A549 (cell line): ENCODE data around the gene TSHR. TPM values are rescaled to one million over a fixed set of nuclear protein-coding genes. Genes with fewer than 3 reads are reported as not detected.

Experiments
- ATAC-seq, 2 experiments: fragments of 200-7000 bp in 1 of 2; fragments of >200 bp in 1 of 2; cut with Nextera tagmentation in 1 of 2; cut with Tn5 transposase in 1 of 2; 3 replicates each; pipeline versions ENCODE4 v1.8.0 to v1.9.1; 2018 to 2020; ENCODE audit warnings: mild to moderate bottlenecking in 1 of 2, moderate library complexity in 1 of 2
- CTCF ChIA-PET: fragments of 300-600 bp; sonication (Branson Sonifier 250); formaldehyde crosslinking; extraction: SDS; loops from one replicate; lab custom pipeline; 2021; ENCODE audit warnings: antibody characterized with exemption, inconsistent platforms; lab: Yijun Ruan, JAX
- POLR2A ChIA-PET: fragments of 350-600 bp; formaldehyde crosslinking; extraction: SDS; loops from one replicate; lab custom pipeline; 2021; ENCODE audit warnings: antibody characterized with exemption, inconsistent platforms; lab: Yijun Ruan, JAX
- DNase-seq, 2 experiments: peaks; one replicate each; pipeline versions ENCODE4 v3.0.0 to v3.0.0-alpha.2; 2011 to 2016; ENCODE audit warnings: low read depth in 1 of 2, low spot score in 1 of 2
- FAIRE-seq: peaks from 2 replicates; lab custom pipeline; 2011; peaks lifted over from hg19 to GRCh38; lab: Jason Lieb, UNC
- H3K27ac ChIP-seq, 2 experiments: fragments of >200 bp; sonication (Bioruptor Twin); formaldehyde crosslinking; 3 replicates each; pipeline ENCODE4 v1.5.1; 2016 to 2017
- H3K4me1 ChIP-seq: fragments of >200 bp; sonication (Bioruptor Twin); formaldehyde crosslinking; 3 replicates; pipeline ENCODE4 v1.6.1; 2016
- H3K4me2 ChIP-seq: fragments of >200 bp; sonication (Bioruptor Twin); formaldehyde crosslinking; 3 replicates; pipeline ENCODE4 v1.6.1; 2016
- H3K4me3 ChIP-seq: fragments of >200 bp; sonication (Bioruptor Twin); formaldehyde crosslinking; 3 replicates; pipeline ENCODE4 v1.5.1; 2016
- H3K9me3 ChIP-seq: fragments of >200 bp; sonication (Bioruptor Twin); formaldehyde crosslinking; 3 replicates; pipeline ENCODE4 v1.6.1; 2016
- ATOH8 ChIP-seq: fragments of 250-450 bp; sonication (Bioruptor Pico); IDR thresholded peaks from 2 replicates; pipeline ENCODE4 v1.5.0; 2020; ENCODE audit warnings: low read depth, mild to moderate bottlenecking, moderate library complexity
- CBX8 ChIP-seq: fragments of 200-600 bp; sonication (generic); IDR thresholded peaks from 2 replicates; pipeline ENCODE4 v1.6.1; 2016
- EHF ChIP-seq: fragments of 250-450 bp; sonication (Bioruptor Pico); IDR thresholded peaks from 2 replicates; pipeline ENCODE4 v1.5.0; 2020; ENCODE audit warnings: mild to moderate bottlenecking
- FOSL2 ChIP-seq, 2 experiments: fragments of 450-650 bp in 1 of 2; fragments of >200 bp in 1 of 2; sonication (Bioruptor Twin) in 1 of 2; formaldehyde crosslinking; IDR thresholded peaks; 2 replicates each; pipeline versions ENCODE4 v1.5.0 to v1.6.1; 2016 to 2020; ENCODE audit warnings: mild to moderate bottlenecking in 1 of 2, moderate library complexity in 1 of 2
- GATA3 ChIP-seq: IDR thresholded peaks from 2 replicates; pipeline ENCODE4 v1.6.1; 2012; ENCODE audit warnings: borderline replicate concordance
- HES2 ChIP-seq: fragments of >200 bp; sonication (Bioruptor Twin); formaldehyde crosslinking; IDR thresholded peaks from 2 replicates; pipeline ENCODE4 v1.6.1; 2016
- HEYL ChIP-seq: fragments of 250-450 bp; sonication (Bioruptor Pico); IDR thresholded peaks from 2 replicates; pipeline ENCODE4 v1.8.0; 2021; ENCODE audit warnings: mild to moderate bottlenecking, moderate library complexity
- HOXA7 ChIP-seq: fragments of 250-450 bp; sonication (Bioruptor Pico); IDR thresholded peaks from 2 replicates; pipeline ENCODE4 v1.5.0; 2020; ENCODE audit warnings: mild to moderate bottlenecking, moderate library complexity
- HOXB13 ChIP-seq: fragments of 250-450 bp; sonication (Bioruptor Pico); IDR thresholded peaks from 2 replicates; pipeline ENCODE4 v1.5.0; 2020; ENCODE audit warnings: low read depth, mild to moderate bottlenecking, moderate library complexity
- HOXB5 ChIP-seq: fragments of 250-450 bp; sonication (Bioruptor Pico); IDR thresholded peaks from 2 replicates; pipeline ENCODE4 v1.5.0; 2020; ENCODE audit warnings: mild to moderate bottlenecking, moderate library complexity
- JUN ChIP-seq, 2 experiments: fragments of >200 bp; sonication (Bioruptor Twin); formaldehyde crosslinking; IDR thresholded peaks; 2 replicates in 1 of 2; 3 replicates in 1 of 2; pipeline ENCODE4 v1.6.1; 2016 to 2017
- JUNB ChIP-seq: fragments of >200 bp; sonication (Bioruptor Twin); formaldehyde crosslinking; IDR thresholded peaks from 2 replicates; pipeline ENCODE4 v1.6.1; 2016
- KDM1A ChIP-seq: fragments of 200-600 bp; sonication (generic); IDR thresholded peaks from 2 replicates; pipeline ENCODE4 v1.6.1; 2016; ENCODE audit warnings: low read depth, mild to moderate bottlenecking
- KDM5A ChIP-seq: fragments of 200-600 bp; sonication (generic); IDR thresholded peaks from 2 replicates; pipeline ENCODE4 v1.6.1; 2016; ENCODE audit warnings: antibody characterized with exemption, mild to moderate bottlenecking
- MAFK ChIP-seq: fragments of 450-650 bp; IDR thresholded peaks from 2 replicates; pipeline ENCODE4 v1.6.1; 2014; ENCODE audit not compliant: partially characterized antibody
- POLR2A ChIP-seq: IDR thresholded peaks from 2 replicates; pipeline ENCODE4 v1.6.1; 2012; ENCODE audit warnings: mild to moderate bottlenecking, low read length
- POLR2AphosphoS2 ChIP-seq: conservative IDR thresholded peaks from 2 replicates; pipeline ENCODE4 v1.6.1; 2012; ENCODE audit warnings: low read length, improper control_type of control experiment, inconsistent platforms
- RARB ChIP-seq: fragments of 250-450 bp; sonication (Bioruptor Pico); IDR thresholded peaks from 2 replicates; pipeline ENCODE4 v1.8.0; 2021; ENCODE audit warnings: mild to moderate bottlenecking, moderate library complexity
- RCOR1 ChIP-seq: fragments of 150-350 bp; IDR thresholded peaks from 2 replicates; pipeline ENCODE4 v1.6.1; 2014; ENCODE audit warnings: antibody characterized with exemption, low read length, low read depth
- REST ChIP-seq: fragments of 200-600 bp; sonication (generic); IDR thresholded peaks from 2 replicates; pipeline ENCODE4 v1.6.1; 2016; ENCODE audit warnings: antibody characterized with exemption, mild to moderate bottlenecking, moderate library complexity
- RNF2 ChIP-seq: fragments of 200-600 bp; sonication (generic); IDR thresholded peaks from 2 replicates; pipeline ENCODE4 v1.6.1; 2016; ENCODE audit warnings: low read depth, mild to moderate bottlenecking, antibody characterized with exemption, moderate library complexity, borderline replicate concordance
- SMC3 ChIP-seq: fragments of >200 bp; sonication (Bioruptor Twin); formaldehyde crosslinking; IDR thresholded peaks from 3 replicates; pipeline ENCODE4 v1.6.1; 2018; ENCODE audit warnings: inconsistent platforms
- TFCP2L1 ChIP-seq: fragments of 250-450 bp; sonication (Bioruptor Pico); IDR thresholded peaks from 2 replicates; pipeline ENCODE4 v1.5.0; 2021; ENCODE audit warnings: mild to moderate bottlenecking
- TP53 ChIP-seq: fragments of 250-450 bp; sonication (Bioruptor Pico); IDR thresholded peaks from 2 replicates; pipeline ENCODE4 v1.5.0; 2021; ENCODE audit warnings: mild to moderate bottlenecking, moderate library complexity
- USF2 ChIP-seq: fragments of 450-650 bp; IDR thresholded peaks from 2 replicates; pipeline ENCODE4 v1.6.1; 2014; ENCODE audit warnings: antibody characterized with exemption
- ZFP36 ChIP-seq: fragments of 450-650 bp; IDR thresholded peaks from 2 replicates; pipeline ENCODE4 v1.6.1; 2014; ENCODE audit warnings: borderline replicate concordance; ENCODE audit not compliant: partially characterized antibody
- WGBS: methylation state at CpG from one replicate; pipeline ENCODE4 v1.1.6; 2017; ENCODE audit errors: missing lambda C conversion rate; 5-methylcytosine and 5-hydroxymethylcytosine counted together
- polyA plus RNA-seq, 4 experiments: library from polyadenylated mRNA; depleted of rRNA in 3 of 4; stranded (reverse); fragments of >200 nt; fragmentation: RNase III in 1 of 4; extraction: RNeasy Plus Mini Kit Qiagen cat#74134 plus additional on column Dnase treatment in 1 of 4; gene quantifications; 2 replicates in 3 of 4; 3 replicates in 1 of 4; pipeline ENCODE4 v1.2.3, GENCODE V29; 2011 to 2017

Gene TSHR
- polyA plus RNA-seq, 2 of the 4 experiments (the other 2 are of a cell fraction), result not detected

GRCh38 chr14:81176241-81176640 lies 220.8 kb downstream of the TSHR start:
- ChIA-PET CTCF (no interaction called here), POLR2A (interaction anchor here (0.6 to 1.9 kb wide), 3 partner anchors 43 to 121 kb away, joined by 3 to 5 read pairs (median 3); partner anchors contain the start of gene GTF2A1)

GRCh38 chr14:81177225-81177624 lies 221.8 kb downstream of the TSHR start:
- Histone ChIP-seq H3K9me3 (no peaks in the 10 kb centered on the region), H3K4me2 (no peak overlapping the region), H3K4me3 (no peak overlapping the region), H3K27ac (no peak overlapping the region), H3K4me1 (no peaks in the 10 kb centered on the region)
- FAIRE-seq (peak; percentile 43), DNase-seq (no peak), ATAC-seq (no peak)
- CTCF ChIA-PET, result no interaction called here
- POLR2A ChIA-PET, result interaction anchor here (1.3 kb wide), 1 partner anchor 44 kb away, joined by 3 read pairs; the partner anchor contains the start of gene GTF2A1
- WGBS, result 88% methylated on average over 1 of the region's 1 CpG
- TF ChIP-seq SMC3 (no peak), CBX8 (no peak), POLR2A (no peak), HOXB13 (no peak), KDM5A (no peak), RNF2 (no peak), KDM1A (no peak), JUN (IDR thresholded peaks at IDR 0.05) (no peak), REST (no peak), RARB (CRISPR knock-in tag) (no peak), HEYL (CRISPR knock-in tag) (no peak), RCOR1 (no peak), GATA3 (no peak), HOXA7 (no peak), TFCP2L1 (CRISPR knock-in tag) (no peak), JUNB (no peak)

More at GRCh38 chr14:81176241-81176640, 220.8 kb downstream of the TSHR start:
- H3K27ac ChIP-seq, result no peak overlapping the region
- no peak for ATAC-seq
- TF ChIP-seq HOXB5 (CRISPR knock-in tag) (no peak), POLR2AphosphoS2 (no peak), HOXB13 (no peak), ATOH8 (CRISPR knock-in tag) (no peak), FOSL2 (IDR thresholded peaks at IDR 0.05) (no peak), FOSL2 (CRISPR knock-in tag; IDR thresholded peaks at IDR 0.05) (no peak), USF2 (no peak), JUNB (no peak), TP53 (CRISPR knock-in tag) (no peak), HES2 (no peak), HOXA7 (no peak), ZFP36 (no peak), EHF (CRISPR knock-in tag) (no peak), MAFK (no peak)
- peak; percentile 36 for FAIRE-seq
- WGBS, result 86% methylated on average over 3 of the region's 3 CpGs
- H3K9me3 ChIP-seq, result no peaks in the 10 kb centered on the region
- H3K4me2 ChIP-seq, result no peak overlapping the region
- no peak overlapping the region for H3K4me3 ChIP-seq
- no peaks in the 10 kb centered on the region for H3K4me1 ChIP-seq
- DNase-seq, result no peak
